HG03025 (cell line): ENCODE data around the gene OR1I1.
"Not testable (repeated sequence)": the region's sequence is repeated elsewhere in the genome, so short reads cannot be mapped to it uniquely, and the experiment has no call there.

Experiments used
- ATAC-seq: cut with Tn5 transposase; IDR thresholded peaks from one replicate; pipeline ENCODE4 v1.9.1; 2021; ENCODE audit warnings: mild to moderate bottlenecking, moderate library complexity; ENCODE audit not compliant: unreplicated experiment, low FRiP score

OR1I1 gene

GRCh38 chr19:15081911-15082310, at the start of gene OR1I1:
Gene OR1I1 (plus strand): TSS chr19:15082211. CDS start chr19:15087066, 4,855 bp downstream.
- no peak for ATAC-seq

- ATAC-seq, result no peak
Measured at GRCh38 chr19:15035795-15036311, 46.2 kb upstream of the OR1I1 start.

- no peak for ATAC-seq
Measured at GRCh38 chr19:15037586-15037985, 44.4 kb upstream of the OR1I1 start.

GRCh38 chr19:15038294-15038693, 43.7 kb upstream of the OR1I1 start:
- no peak for ATAC-seq

GRCh38 chr19:15042003-15042402, 40.0 kb upstream of the OR1I1 start:
- no peak for ATAC-seq

- no peak for ATAC-seq
Measured at GRCh38 chr19:15042826-15043225, 39.2 kb upstream of the OR1I1 start.

- no peak for ATAC-seq
Measured at GRCh38 chr19:15045506-15045905, 36.5 kb upstream of the OR1I1 start.

- ATAC-seq, result no peak
Measured at GRCh38 chr19:15047680-15048079, 34.3 kb upstream of the OR1I1 start.

GRCh38 chr19:15048128-15048527, 33.9 kb upstream of the OR1I1 start:
- no peak for ATAC-seq

GRCh38 chr19:15048885-15049541, 33.0 kb upstream of the OR1I1 start, which contains the start of gene CASP14:
Gene CASP14 (plus strand): TSS chr19:15049480. CDS start chr19:15052252, 2,772 bp downstream.
- no peak for ATAC-seq

- no peak for ATAC-seq
Measured at GRCh38 chr19:15050639-15051038, 31.4 kb upstream of the OR1I1 start.

- no peak for ATAC-seq
Measured at GRCh38 chr19:15062036-15062435, 20.0 kb upstream of the OR1I1 start.

- not testable (repeated sequence) for ATAC-seq
Measured at GRCh38 chr19:15070386-15070785, 11.6 kb upstream of the OR1I1 start.

GRCh38 chr19:15072930-15073647, 8.9 kb upstream of the OR1I1 start:
- no peak for ATAC-seq

GRCh38 chr19:15074371-15074770, 7.6 kb upstream of the OR1I1 start:
- ATAC-seq, result no peak

- no peak for ATAC-seq
Measured at GRCh38 chr19:15075806-15076205, 6.2 kb upstream of the OR1I1 start.

- ATAC-seq, result not testable (repeated sequence)
Measured at GRCh38 chr19:15080002-15080401, 2.0 kb upstream of the OR1I1 start.

- ATAC-seq, result no peak
Measured at GRCh38 chr19:15087182-15087581, 5.2 kb downstream of the OR1I1 start.

- ATAC-seq, result no peak
Measured at GRCh38 chr19:15091918-15092753, 10.1 kb downstream of the OR1I1 start.

GRCh38 chr19:15093001-15093400, 11.0 kb downstream of the OR1I1 start:
- ATAC-seq, result no peak

GRCh38 chr19:15096223-15096622, 14.2 kb downstream of the OR1I1 start:
- no peak for ATAC-seq
